ENCODE data around the gene TPCN2. TPM values are rescaled to one million over a fixed set of nuclear protein-coding genes. Genes with fewer than 3 reads are reported as not detected.
A peak's percentile ranks its signal among the peaks of the same experiment; 100 is the strongest.
"Not testable (repeated sequence)": the region's sequence is repeated elsewhere in the genome, so short reads cannot be mapped to it uniquely, and the experiment has no call there.

Gene TPCN2
- total RNA-seq, 6 donors from 2014 or later: 12.5 to 61.8 (median 18.8) TPM

DNA sequence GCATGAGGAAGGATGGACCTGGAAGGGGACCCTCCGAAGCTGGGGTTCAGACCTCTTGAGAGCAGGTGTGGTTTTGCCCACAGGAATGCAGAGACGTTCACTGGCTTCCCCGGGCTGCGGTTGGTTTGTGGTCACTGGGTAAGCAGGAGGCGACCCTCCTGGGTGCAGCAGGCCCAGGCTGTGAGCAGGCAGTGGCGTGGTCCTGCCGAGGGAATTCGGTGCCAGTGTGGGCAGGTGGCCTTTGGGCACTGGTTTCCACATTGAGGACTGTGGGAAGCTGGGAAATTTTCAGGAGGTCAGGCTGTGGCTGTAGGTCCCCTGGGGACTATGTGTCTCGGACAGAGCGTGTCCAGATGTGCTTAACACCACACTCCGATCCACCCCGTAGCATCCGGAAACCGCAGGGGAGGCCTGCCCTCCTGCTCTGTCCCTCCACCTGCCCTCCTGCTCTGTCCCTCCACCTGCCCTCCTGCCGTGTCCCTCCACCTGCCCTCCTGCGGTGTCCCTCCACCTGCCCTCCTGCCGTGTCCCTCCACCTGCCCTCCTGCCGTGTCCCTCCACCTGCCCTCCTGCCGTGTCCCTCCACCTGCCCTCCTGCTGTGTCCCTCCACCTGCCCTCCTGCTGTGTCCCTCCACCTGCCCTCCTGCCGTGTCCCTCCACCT is 27.5 kb downstream of the TPCN2 start:
- H3K27me3 ChIP-seq: no peaks in the 10 kb centered on the region
- peaks cover 4 to 15% (median 10%) of the 10 kb centered on the region in 4 donors for H3K4me1 ChIP-seq
- no peak overlapping the region for H3K27ac ChIP-seq
- no peak overlapping the region for H3K4me3 ChIP-seq
- DNase-seq (peak in 1 of 2 donors; percentile 51), ATAC-seq (ENCODE audit: low FRiP score in 2 of 2) (no peak)
- TF ChIP-seq POLR2AphosphoS5 (IDR thresholded peaks at IDR 0.05): no peak
- TF ChIP-seq POLR2A (IDR thresholded peaks at IDR 0.05): no peak
- no peak for TF ChIP-seq EP300 (IDR thresholded peaks at IDR 0.05)
- TF ChIP-seq, protein P1, sequence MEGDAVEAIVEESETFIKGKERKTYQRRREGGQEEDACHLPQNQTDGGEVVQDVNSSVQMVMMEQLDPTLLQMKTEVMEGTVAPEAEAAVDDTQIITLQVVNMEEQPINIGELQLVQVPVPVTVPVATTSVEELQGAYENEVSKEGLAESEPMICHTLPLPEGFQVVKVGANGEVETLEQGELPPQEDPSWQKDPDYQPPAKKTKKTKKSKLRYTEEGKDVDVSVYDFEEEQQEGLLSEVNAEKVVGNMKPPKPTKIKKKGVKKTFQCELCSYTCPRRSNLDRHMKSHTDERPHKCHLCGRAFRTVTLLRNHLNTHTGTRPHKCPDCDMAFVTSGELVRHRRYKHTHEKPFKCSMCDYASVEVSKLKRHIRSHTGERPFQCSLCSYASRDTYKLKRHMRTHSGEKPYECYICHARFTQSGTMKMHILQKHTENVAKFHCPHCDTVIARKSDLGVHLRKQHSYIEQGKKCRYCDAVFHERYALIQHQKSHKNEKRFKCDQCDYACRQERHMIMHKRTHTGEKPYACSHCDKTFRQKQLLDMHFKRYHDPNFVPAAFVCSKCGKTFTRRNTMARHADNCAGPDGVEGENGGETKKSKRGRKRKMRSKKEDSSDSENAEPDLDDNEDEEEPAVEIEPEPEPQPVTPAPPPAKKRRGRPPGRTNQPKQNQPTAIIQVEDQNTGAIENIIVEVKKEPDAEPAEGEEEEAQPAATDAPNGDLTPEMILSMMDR (IDR thresholded peaks at IDR 0.05): no peak
- 74 to 86% methylated on average over 19 to 20 of the region's 20 CpGs for WGBS, 2 donors
- no peaks in the 10 kb centered on the region for H3K9me3 ChIP-seq
- peaks cover 5 to 79% (median 48%) of the 10 kb centered on the region in 4 donors for H3K36me3 ChIP-seq

DNA sequence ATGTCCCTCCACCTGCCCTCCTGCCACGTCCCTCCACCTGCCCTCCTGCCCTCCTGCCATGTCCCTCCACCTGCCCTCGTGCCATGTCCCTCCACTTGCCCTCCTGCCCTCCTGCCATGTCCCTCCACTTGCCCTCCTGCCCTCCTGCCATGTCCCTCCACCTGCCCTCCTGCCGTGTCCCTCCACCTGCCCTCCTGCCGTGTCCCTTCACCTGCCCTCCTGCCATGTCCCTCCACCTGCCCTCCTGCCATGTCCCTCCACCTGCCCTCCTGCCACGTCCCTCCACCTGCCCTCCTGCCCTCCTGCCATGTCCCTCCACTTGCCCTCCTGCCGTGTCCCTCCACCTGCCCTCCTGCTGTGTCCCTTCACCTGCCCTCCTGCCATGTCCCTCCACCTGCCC is 28.2 kb downstream of the TPCN2 start:
- WGBS, 2 donors: 73 to 85% methylated on average over 6 of the region's 6 CpGs
- Histone ChIP-seq H3K4me1 (peaks cover 4 to 15% (median 10%) of the 10 kb centered on the region in 4 donors), H3K36me3 (peaks cover 5 to 79% (median 45%) of the 10 kb centered on the region in 4 donors)
- not testable (repeated sequence) for ATAC-seq (ENCODE audit: low FRiP score in 2 of 2); H3K27ac ChIP-seq; H3K4me3 ChIP-seq; H3K27me3 ChIP-seq; DNase-seq; H3K9me3 ChIP-seq

DNA sequence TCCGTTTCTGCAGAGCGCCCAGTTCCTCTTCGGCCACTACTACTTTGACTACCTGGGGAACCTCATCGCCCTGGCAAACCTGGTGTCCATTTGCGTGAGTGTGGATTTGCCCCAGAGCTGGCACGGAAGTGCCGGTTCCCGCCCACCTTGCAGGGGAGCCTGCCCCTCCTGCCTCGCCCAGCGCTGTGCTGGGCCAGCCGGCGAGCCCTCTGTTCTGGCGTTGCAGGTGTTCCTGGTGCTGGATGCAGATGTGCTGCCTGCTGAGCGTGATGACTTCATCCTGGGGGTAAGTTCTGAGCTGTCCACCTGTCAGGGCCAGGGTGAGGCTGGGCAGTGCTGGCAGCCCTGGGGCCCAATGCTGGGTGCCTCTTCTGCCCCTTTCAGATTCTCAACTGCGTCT is 29.8 kb downstream of the TPCN2 start:
- peak in 1 of 2 donors; percentile 75 for DNase-seq
- TF ChIP-seq, protein P1 (IDR thresholded peaks at IDR 0.05): no peak
- TF ChIP-seq EP300 (IDR thresholded peaks at IDR 0.05) (no peak), POLR2A (IDR thresholded peaks at IDR 0.05) (no peak), POLR2AphosphoS5 (IDR thresholded peaks at IDR 0.05) (no peak)
- peaks cover 5 to 77% (median 38%) of the 10 kb centered on the region in 4 donors for H3K36me3 ChIP-seq

DNA sequence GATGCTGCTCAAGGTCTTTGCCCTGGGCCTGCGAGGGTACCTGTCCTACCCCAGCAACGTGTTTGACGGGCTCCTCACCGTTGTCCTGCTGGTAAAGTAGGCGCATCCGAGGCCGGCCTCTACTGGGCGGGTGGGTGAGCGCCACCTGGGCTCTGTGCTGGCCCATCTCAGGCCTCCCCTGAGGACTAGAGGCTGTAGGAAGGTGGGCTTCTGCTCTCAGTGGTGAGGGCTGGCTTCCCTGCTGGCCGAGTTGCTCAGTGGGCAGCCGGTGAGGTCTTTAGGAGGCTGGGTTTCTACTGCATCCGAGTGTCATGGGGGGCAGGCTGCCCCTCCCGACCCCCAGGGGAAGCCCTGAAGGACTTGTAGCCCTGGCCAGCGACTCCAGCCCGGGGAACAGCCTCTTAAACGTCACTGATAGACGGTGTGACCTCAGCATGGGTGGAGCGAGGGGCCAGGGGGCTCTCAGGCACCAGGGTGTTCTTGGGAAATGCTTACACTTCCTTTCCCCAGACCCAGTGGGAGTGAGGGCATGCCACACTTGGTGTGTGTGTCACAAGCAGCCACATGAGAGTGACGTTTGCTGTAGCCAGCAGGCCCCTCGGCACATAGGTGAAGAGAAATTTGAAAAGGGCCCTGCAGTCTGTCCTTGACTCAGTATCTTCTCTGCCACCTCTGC is 30.3 kb downstream of the TPCN2 start:
- Histone ChIP-seq H3K9me3 (no peaks in the 10 kb centered on the region), H3K36me3 (peaks cover 5 to 77% (median 39%) of the 10 kb centered on the region in 4 donors), H3K4me3 (no peak overlapping the region), H3K4me1 (peaks cover 4 to 15% (median 10%) of the 10 kb centered on the region in 4 donors), H3K27ac (no peak overlapping the region), H3K27me3 (no peaks in the 10 kb centered on the region)
- TF ChIP-seq POLR2A (IDR thresholded peaks at IDR 0.05): no peak
- TF ChIP-seq EP300 (IDR thresholded peaks at IDR 0.05): no peak
- TF ChIP-seq, protein P1 (IDR thresholded peaks at IDR 0.05): no peak
- TF ChIP-seq POLR2AphosphoS5 (IDR thresholded peaks at IDR 0.05): no peak
- WGBS, 2 donors: 75 to 84% methylated on average over 9 to 13 of the region's 20 CpGs
- ATAC-seq (ENCODE audit: low FRiP score in 2 of 2) (no peak), DNase-seq (peak; percentile 44 to 57)

More for the DNA sequence above, 29.8 kb downstream of the TPCN2 start:
- Histone ChIP-seq H3K4me1 (peaks cover 4 to 15% (median 10%) of the 10 kb centered on the region in 4 donors), H3K27me3 (no peaks in the 10 kb centered on the region), H3K27ac (no peak overlapping the region), H3K9me3 (no peaks in the 10 kb centered on the region), H3K4me3 (no peak overlapping the region)
- no peak for ATAC-seq (ENCODE audit: low FRiP score in 2 of 2)
- 93 to 100% methylated on average over 4 to 15 of the region's 15 CpGs for WGBS, 2 donors

DNA sequence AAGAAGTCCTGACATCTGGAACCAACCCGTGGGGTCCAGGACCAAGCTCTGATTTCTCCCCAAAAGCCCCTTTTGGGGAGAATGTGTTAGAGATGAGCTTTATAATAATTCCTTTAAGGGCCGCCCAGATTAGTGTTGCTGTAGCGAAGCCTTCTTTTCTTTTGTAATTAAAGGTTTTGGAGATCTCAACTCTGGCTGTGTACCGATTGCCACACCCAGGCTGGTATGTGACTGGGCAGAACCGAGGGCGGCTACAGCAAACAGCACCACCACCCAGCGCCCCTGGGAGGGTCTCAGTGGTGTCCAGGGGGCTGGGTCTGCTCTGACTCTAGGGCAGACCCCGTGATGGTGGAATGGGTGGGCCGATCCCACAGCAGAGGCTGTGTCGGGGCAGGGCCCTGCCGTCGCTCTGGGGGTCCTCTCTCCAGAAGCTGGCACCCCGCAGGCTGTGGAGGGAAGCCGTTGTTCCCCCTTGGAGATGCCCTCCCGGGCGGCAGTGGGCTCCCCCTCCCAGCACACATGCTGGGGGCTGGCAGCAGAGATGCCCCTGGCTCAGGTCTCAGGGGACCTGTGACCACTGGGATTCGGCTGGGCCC is 31.0 kb downstream of the TPCN2 start:
- H3K36me3 ChIP-seq: peaks cover 5 to 79% (median 40%) of the 10 kb centered on the region in 4 donors
- H3K4me1 ChIP-seq: peaks cover 4 to 15% (median 10%) of the 10 kb centered on the region in 4 donors
- H3K9me3 ChIP-seq: no peaks in the 10 kb centered on the region
- no peaks in the 10 kb centered on the region for H3K27me3 ChIP-seq
- DNase-seq: peak in 1 of 2 donors; percentile 56
- peak in 1 of 2 donors; percentile 13 for ATAC-seq (ENCODE audit: low FRiP score in 2 of 2)
- WGBS, 2 donors: 93 to 94% methylated on average over 12 to 13 of the region's 17 CpGs
- no peak overlapping the region for H3K4me3 ChIP-seq
- peak overlapping the region in 2 of 4 donors; percentile 22 to 49 for H3K27ac ChIP-seq
- TF ChIP-seq, protein P1 (IDR thresholded peaks at IDR 0.05): no peak
- TF ChIP-seq POLR2AphosphoS5 (IDR thresholded peaks at IDR 0.05) (no peak), EP300 (IDR thresholded peaks at IDR 0.05) (no peak)

All from upper lobe of left lung (tissue), 6 donors.